Adrenal gland (tissue), 12 donors: ENCODE measurements around the gene MIOX. TPM values are rescaled to one million over a fixed set of nuclear protein-coding genes. Genes with fewer than 3 reads are reported as not detected.

Experiments used
- DNase-seq, 7 donors: peaks; one replicate each; pipeline ENCODE4 v3.0.0-alpha.2; 2019 to 2020
- H3K27ac ChIP-seq, 5 donors: fragments of 200-600 bp; sonication (generic) in 4 of 5; 1 replicate in 3 of 5; 2 replicates in 2 of 5; pipeline versions ENCODE4 v1.5.1 to v1.8.0; 2016 to 2020; ENCODE audit warnings: mild to moderate bottlenecking in 1 of 5
- H3K27me3 ChIP-seq: fragments of 200-600 bp; 2 replicates; pipeline ENCODE4 v1.8.0; 2021
- H3K36me3 ChIP-seq, 2 donors: fragments of 200-600 bp; replicated peaks in 1 of 2; 1 replicate in 1 of 2; 2 replicates in 1 of 2; pipeline versions ENCODE4 v1.5.1 to v1.8.0; 2018 to 2022
- H3K4me1 ChIP-seq, 2 donors: fragments of 200-600 bp; replicated peaks in 1 of 2; 1 replicate in 1 of 2; 2 replicates in 1 of 2; pipeline versions ENCODE4 v1.5.1 to v1.8.0; 2018 to 2021
- H3K4me3 ChIP-seq, 4 donors: fragments of 200-600 bp; sonication (generic) in 3 of 4; one replicate each; pipeline ENCODE4 v1.5.1; 2016 to 2018
- H3K9me3 ChIP-seq, 3 donors: fragments of 200-600 bp; sonication (generic) in 1 of 3; replicated peaks in 1 of 3; 1 replicate in 2 of 3; 2 replicates in 1 of 3; pipeline versions ENCODE4 v1.5.1 to v1.8.0; 2016 to 2021
- CTCF ChIP-seq, 6 experiments: fragments of 450-650 bp in 4 of 6; fragments of 200-600 bp in 2 of 6; sonication (generic) in 1 of 6; IDR thresholded peaks; 1 replicate in 5 of 6; 2 replicates in 1 of 6; pipeline versions ENCODE4 v1.5.1 to v1.8.0; 2016 to 2021; ENCODE audit warnings: antibody characterized with exemption in 6 of 6, mild to moderate bottlenecking in 2 of 6, moderate library complexity in 1 of 6
- POLR2A ChIP-seq, 2 donors: fragments of 450-650 bp; IDR thresholded peaks; one replicate each; pipeline ENCODE4 v1.6.1; 2017; ENCODE audit warnings: antibody characterized with exemption in 2 of 2, mild to moderate bottlenecking in 2 of 2, moderate library complexity in 1 of 2
- WGBS, 4 donors: extraction: QIAGEN DNeasy Blood & Tissue Kit in 2 of 4; methylation state at CpG; one replicate each; pipeline versions ENCODE4 v1.1.5 to v1.1.7; 2013 to 2017; 5-methylcytosine and 5-hydroxymethylcytosine counted together
- intact Hi-C, 2 donors: fragments of 100-400 bp; cut with DNase I; formaldehyde crosslinking; loops; one replicate each; pipeline versions ENCODE4 v1.14.1 to v1.15.0; 2022 to 2023
- polyA plus RNA-seq, 3 donors: library from polyadenylated mRNA; stranded (reverse); fragments of 200-250 nt in 2 of 3; fragments of 350-450 nt in 1 of 3; fragmentation: Illumina TruSeq in 1 of 3; extraction: RNeasy Lipid Tissue Mini Kit (QIAGEN cat#74804) in 1 of 3; gene quantifications; one replicate each; pipeline ENCODE4 v1.2.3, GENCODE V29; 2013 to 2014
- total RNA-seq, 9 donors: library from RNA; depleted of rRNA in 4 of 9; stranded (reverse); fragments of >200 nt in 4 of 9; fragments of 120-200 nt in 1 of 9; fragmentation: NEBNext Ultra II Directional in 1 of 9; extraction: Animal tissue kit (Norgen Biotek cat#: 25700) in 1 of 9; gene quantifications; one replicate each; pipeline versions ENCODE4 v1.1.0 to v1.2.4, GENCODE V29; 2013 to 2023
- donor health status: healthy with polysubstance abuse.
- donor health status: Bipolar disorder and iron deficiency.
- donor health status: DM: yes; HTN: yes; CAD: no.
- donor health status: DM: no; HTN: no; CAD: no.
- donor health status: DM: no; HTN: no; CAD: no.
- donor health status: DM: yes; HTN: yes; CAD: no.

MIOX gene
- total and polyA plus RNA-seq, 12 donors = not detected

DNA sequence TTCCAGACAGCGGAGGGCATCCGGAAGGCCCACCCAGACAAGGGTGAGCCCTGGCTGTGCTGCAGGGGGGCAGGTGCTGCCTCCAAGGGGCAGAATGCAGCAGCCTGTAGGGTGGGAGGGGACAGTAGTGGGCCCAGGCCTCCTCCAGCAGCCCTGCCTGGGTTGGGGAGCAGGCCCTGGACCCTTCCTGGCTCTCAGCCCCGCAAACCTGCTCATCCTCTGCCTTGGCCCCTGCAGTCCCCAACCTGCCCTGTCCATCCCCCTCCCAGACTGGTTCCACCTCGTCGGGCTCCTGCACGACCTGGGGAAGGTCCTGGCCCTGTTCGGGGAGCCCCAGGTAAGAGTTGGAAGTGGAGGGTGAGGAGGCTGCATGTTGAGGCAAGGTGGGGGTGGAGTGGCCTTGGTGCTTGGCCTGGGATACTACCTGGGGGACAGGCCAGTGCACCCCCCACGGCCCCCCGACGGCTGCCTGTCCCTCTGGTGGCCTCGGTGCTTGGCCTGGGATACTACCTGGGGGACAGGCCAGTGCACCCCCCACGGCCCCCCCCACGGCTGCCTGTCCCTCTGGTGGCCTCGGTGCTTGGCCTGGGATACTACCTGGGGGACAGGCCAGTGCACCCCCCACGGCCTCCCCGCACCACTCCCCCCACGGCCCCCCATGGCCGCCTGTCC, 1.5 kb downstream of the MIOX start:
- H3K36me3 ChIP-seq = no peaks in the 10 kb centered on the region
- no peak overlapping the region for H3K27ac ChIP-seq
- TF ChIP-seq CTCF (IDR thresholded peaks at IDR 0.05) (no peak), POLR2A (IDR thresholded peaks at IDR 0.05) (no peak)
- no peaks in the 10 kb centered on the region for H3K4me1 ChIP-seq
- no peak for DNase-seq
- 0 to 90% (median 81%) methylated on average over 1 to 14 of the region's 18 CpGs for WGBS, 4 donors
- no peak overlapping the region for H3K4me3 ChIP-seq
- H3K9me3 ChIP-seq = no peaks in the 10 kb centered on the region
- peaks cover 4% of the 10 kb centered on the region for H3K27me3 ChIP-seq
- intact Hi-C loops = no loop called here

DNA sequence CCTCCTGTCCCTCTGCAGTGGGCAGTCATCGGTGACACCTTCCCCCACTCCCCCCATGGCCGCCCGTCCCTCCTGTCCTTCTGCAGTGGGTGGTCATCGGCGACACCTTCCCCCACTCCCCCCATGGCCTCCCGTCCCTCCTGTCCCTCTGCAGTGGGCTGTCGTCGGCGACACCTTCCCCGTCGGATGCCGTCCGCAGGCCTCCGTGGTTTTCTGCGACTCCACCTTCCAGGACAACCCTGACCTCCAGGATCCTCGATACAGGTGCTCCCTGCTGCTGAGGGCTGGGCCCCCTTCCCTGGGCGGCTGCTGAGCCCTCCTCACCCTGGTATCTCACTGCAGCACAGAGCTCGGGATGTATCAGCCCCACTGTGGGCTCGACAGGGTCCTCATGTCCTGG, 2.2 kb downstream of the MIOX start:
- Histone ChIP-seq H3K9me3 (no peaks in the 10 kb centered on the region), H3K27me3 (no peaks in the 10 kb centered on the region), H3K4me3 (no peak overlapping the region), H3K36me3 (no peaks in the 10 kb centered on the region), H3K27ac (no peak overlapping the region), H3K4me1 (no peaks in the 10 kb centered on the region)
- DNase-seq = no peak
- TF ChIP-seq CTCF (IDR thresholded peaks at IDR 0.05) (no peak), POLR2A (IDR thresholded peaks at IDR 0.05) (no peak)
- intact Hi-C loops = no loop called here
- WGBS, 4 donors = 68 to 77% (median 75%) methylated on average over 16 to 19 of the region's 19 CpGs

GRCh38 chr22:50489363-50490243, 2.9 kb downstream of the MIOX start:
- H3K36me3 ChIP-seq = no peaks in the 10 kb centered on the region
- no peak for DNase-seq
- H3K27me3 ChIP-seq = no peaks in the 10 kb centered on the region
- no peak overlapping the region for H3K4me3 ChIP-seq
- no peak for TF ChIP-seq POLR2A (IDR thresholded peaks at IDR 0.05)
- no peak for TF ChIP-seq CTCF (IDR thresholded peaks at IDR 0.05)
- no peak overlapping the region for H3K27ac ChIP-seq
- 62 to 83% (median 74%) methylated on average over 4 to 31 of the region's 31 CpGs for WGBS, 4 donors
- H3K9me3 ChIP-seq = no peaks in the 10 kb centered on the region
- intact Hi-C loops = no loop called here
- no peaks in the 10 kb centered on the region for H3K4me1 ChIP-seq

GRCh38 chr22:50490531-50491308, 4.1 kb downstream of the MIOX start:
- Histone ChIP-seq H3K9me3 (no peaks in the 10 kb centered on the region), H3K4me3 (no peak overlapping the region), H3K4me1 (no peaks in the 10 kb centered on the region), H3K36me3 (no peaks in the 10 kb centered on the region), H3K27me3 (no peaks in the 10 kb centered on the region), H3K27ac (no peak overlapping the region)
- DNase-seq = no peak
- 66 to 75% (median 70%) methylated on average over 24 to 27 of the region's 27 CpGs for WGBS, 4 donors
- intact Hi-C loops = no loop called here
- TF ChIP-seq POLR2A (IDR thresholded peaks at IDR 0.05) (no peak), CTCF (IDR thresholded peaks at IDR 0.05) (no peak)
